Caco-2 (cell line): ENCODE results near the gene ARHGEF12. TPM values are rescaled to one million over a fixed set of nuclear protein-coding genes. Genes with fewer than 3 reads are reported as not detected.
A peak's percentile ranks its signal among the peaks of the same experiment; 100 is the strongest.

Experiments used
- BruUV-seq: library from RNA; stranded (reverse); fragments of 400-500 nt; replicated peaks from 2 replicates; lab custom pipeline; 2021; lab: Mats Ljungman, UMichigan
- CTCF ChIA-PET: fragments of 300-600 bp; sonication (Branson Sonifier 250); formaldehyde crosslinking; loops from one replicate; lab custom pipeline; 2022; ENCODE audit warnings: antibody characterized with exemption; lab: Charles Lee
- POLR2A ChIA-PET: fragments of 300-600 bp; sonication (Branson Sonifier 250); formaldehyde crosslinking; loops from one replicate; lab custom pipeline; 2022; ENCODE audit warnings: antibody characterized with exemption; lab: Charles Lee
- DNase-seq, 2 experiments: peaks; one replicate each; pipeline versions ENCODE4 v3.0.0 to v3.0.0-alpha.2; 2020 to 2022
- H3K27me3 ChIP-seq: replicated peaks from 2 replicates; pipeline ENCODE4 v1.6.0; 2011; ENCODE audit warnings: low read length; ENCODE audit not compliant: control insufficient read depth, insufficient read depth
- H3K36me3 ChIP-seq: 2 replicates; pipeline ENCODE4 v1.5.1; 2011; ENCODE audit warnings: low read length; ENCODE audit not compliant: control insufficient read depth, insufficient read depth
- H3K4me1 ChIP-seq: fragments of 250-450 bp; sonication (Bioruptor Pico); 2 replicates; pipeline ENCODE4 v1.5.1; 2020; ENCODE audit warnings: mild to moderate bottlenecking
- H3K4me3 ChIP-seq: 2 replicates; pipeline ENCODE4 v1.5.1; 2011; ENCODE audit warnings: low read depth, mild to moderate bottlenecking, control low read depth, low read length
- H3K9me3 ChIP-seq: fragments of 250-450 bp; sonication (Bioruptor Pico); 2 replicates; pipeline ENCODE4 v1.5.1; 2020; ENCODE audit warnings: mild to moderate bottlenecking, moderate library complexity
- H3K27ac Mint-ChIP-seq: one replicate; pipeline ENCODE4 v1.8.0; 2022; ENCODE audit warnings: mixed read lengths; ENCODE audit not compliant: unreplicated experiment
- H3K27me3 Mint-ChIP-seq: one replicate; pipeline ENCODE4 v1.8.0; 2022; ENCODE audit warnings: mixed read lengths; ENCODE audit not compliant: insufficient read depth, unreplicated experiment
- H3K36me3 Mint-ChIP-seq: one replicate; pipeline ENCODE4 v1.8.0; 2022; ENCODE audit warnings: mild to moderate bottlenecking, mixed read lengths; ENCODE audit not compliant: insufficient read depth, unreplicated experiment
- H3K4me1 Mint-ChIP-seq: one replicate; pipeline ENCODE4 v1.8.0; 2022; ENCODE audit warnings: low read depth, mixed read lengths; ENCODE audit not compliant: unreplicated experiment
- H3K4me3 Mint-ChIP-seq: one replicate; pipeline ENCODE4 v1.8.0; 2022; ENCODE audit warnings: mild to moderate bottlenecking, moderate library complexity, mixed read lengths; ENCODE audit not compliant: unreplicated experiment
- H3K9me3 Mint-ChIP-seq: one replicate; pipeline ENCODE4 v1.8.0; 2022; ENCODE audit warnings: mixed read lengths; ENCODE audit not compliant: unreplicated experiment
- intact Hi-C: fragments of 100-400 bp; cut with micrococcal nuclease; formaldehyde crosslinking; loops from one replicate; pipeline ENCODE4 v1.10.0; 2022; ENCODE audit not compliant: unreplicated experiment
- total RNA-seq: library from RNA; stranded (reverse); gene quantifications from 2 replicates; pipeline ENCODE4 v1.2.3, GENCODE V29; 2022
- TF ChIP-seq, protein P1 (sequence below), 2 experiments: fragments of 200-600 bp in 1 of 2; IDR thresholded peaks; 1 replicate in 1 of 2; 2 replicates in 1 of 2; pipeline versions ENCODE4 v1.5.1 to v1.8.0; 2011 to 2022; ENCODE audit warnings: antibody characterized with exemption in 1 of 2, control low read depth in 1 of 2, inconsistent platforms in 1 of 2, low read depth in 1 of 2, low read length in 1 of 2, mild to moderate bottlenecking in 1 of 2, moderate library complexity in 1 of 2; ENCODE audit not compliant: insufficient read depth in 1 of 2, severe bottlenecking in 1 of 2, unreplicated experiment in 1 of 2

Gene ARHGEF12
- total RNA-seq, 1 experiment from 2014 or later = 89.3 TPM

DNA sequence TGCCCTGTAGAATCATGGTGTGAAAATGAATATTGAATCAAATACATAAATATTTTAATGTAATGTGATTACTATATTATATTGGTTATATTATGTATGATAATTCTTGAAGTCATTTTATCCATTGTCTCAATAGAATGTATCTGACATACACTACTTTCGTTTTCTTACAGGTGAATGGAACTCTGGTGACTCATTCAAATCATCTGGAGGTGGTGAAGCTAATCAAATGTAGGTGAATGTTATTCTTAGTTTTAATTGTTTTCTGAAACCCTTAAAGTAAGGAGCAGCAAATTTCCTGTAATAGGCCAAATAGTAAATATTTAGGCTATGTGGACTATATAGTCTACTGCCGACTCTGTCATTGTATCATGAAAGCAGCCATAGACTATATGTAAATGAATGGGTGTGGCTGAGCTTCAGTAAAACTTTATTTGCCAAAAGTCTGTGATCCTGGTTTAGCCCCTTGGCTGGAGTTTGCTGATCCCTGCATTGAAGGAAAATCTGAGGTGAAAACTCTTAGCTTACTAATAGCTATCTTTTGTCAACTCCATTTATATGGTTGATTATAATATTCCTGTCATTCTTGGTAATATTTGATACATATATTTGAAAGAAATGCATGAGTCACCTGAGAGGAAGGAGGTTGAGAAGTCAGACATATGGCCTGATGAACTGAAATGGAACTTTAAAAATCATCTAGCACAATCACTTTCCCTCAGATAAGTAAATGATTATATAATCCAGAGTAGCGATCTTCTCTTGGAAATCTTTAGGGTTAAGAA is 88.2 kb downstream of the ARHGEF12 start:
- Mint-ChIP-seq H3K27ac (no peak overlapping the region), H3K4me3 (no peak overlapping the region), H3K9me3 (no peaks in the 10 kb centered on the region), H3K27me3 (no peaks in the 10 kb centered on the region), H3K36me3 (peaks cover 19% of the 10 kb centered on the region), H3K4me1 (no peaks in the 10 kb centered on the region)
- Histone ChIP-seq H3K27me3 (no peaks in the 10 kb centered on the region), H3K4me3 (no peak overlapping the region), H3K4me1 (peaks cover 9% of the 10 kb centered on the region; the same call in 1 of the 2 replicates), H3K9me3 (no peaks in the 10 kb centered on the region), H3K36me3 (0 out of 2 replicates have a peak, but pooled peaks cover 3% of the 10 kb centered on the region)
- BruUV-seq = no TSS peak
- intact Hi-C loops = loop anchor here (5.0 kb wide), 1 partner anchor 87 kb away; the partner anchor contains the start of gene ARHGEF12
- DNase-seq = no peak
- TF ChIP-seq, protein P1, sequence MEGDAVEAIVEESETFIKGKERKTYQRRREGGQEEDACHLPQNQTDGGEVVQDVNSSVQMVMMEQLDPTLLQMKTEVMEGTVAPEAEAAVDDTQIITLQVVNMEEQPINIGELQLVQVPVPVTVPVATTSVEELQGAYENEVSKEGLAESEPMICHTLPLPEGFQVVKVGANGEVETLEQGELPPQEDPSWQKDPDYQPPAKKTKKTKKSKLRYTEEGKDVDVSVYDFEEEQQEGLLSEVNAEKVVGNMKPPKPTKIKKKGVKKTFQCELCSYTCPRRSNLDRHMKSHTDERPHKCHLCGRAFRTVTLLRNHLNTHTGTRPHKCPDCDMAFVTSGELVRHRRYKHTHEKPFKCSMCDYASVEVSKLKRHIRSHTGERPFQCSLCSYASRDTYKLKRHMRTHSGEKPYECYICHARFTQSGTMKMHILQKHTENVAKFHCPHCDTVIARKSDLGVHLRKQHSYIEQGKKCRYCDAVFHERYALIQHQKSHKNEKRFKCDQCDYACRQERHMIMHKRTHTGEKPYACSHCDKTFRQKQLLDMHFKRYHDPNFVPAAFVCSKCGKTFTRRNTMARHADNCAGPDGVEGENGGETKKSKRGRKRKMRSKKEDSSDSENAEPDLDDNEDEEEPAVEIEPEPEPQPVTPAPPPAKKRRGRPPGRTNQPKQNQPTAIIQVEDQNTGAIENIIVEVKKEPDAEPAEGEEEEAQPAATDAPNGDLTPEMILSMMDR (IDR thresholded peaks at IDR 0.05; ENCODE audit: insufficient read depth in 1 of 2, low read depth in 1 of 2, low read length in 1 of 2, severe bottlenecking in 1 of 2, unreplicated experiment in 1 of 2) = no peak
- CTCF ChIA-PET = interaction anchor here (0.7 to 1.0 kb wide), 2 partner anchors 184 to 204 kb away, joined by 3 read pairs; no protein-coding TSS in a partner anchor
- POLR2A ChIA-PET = no interaction called here

DNA sequence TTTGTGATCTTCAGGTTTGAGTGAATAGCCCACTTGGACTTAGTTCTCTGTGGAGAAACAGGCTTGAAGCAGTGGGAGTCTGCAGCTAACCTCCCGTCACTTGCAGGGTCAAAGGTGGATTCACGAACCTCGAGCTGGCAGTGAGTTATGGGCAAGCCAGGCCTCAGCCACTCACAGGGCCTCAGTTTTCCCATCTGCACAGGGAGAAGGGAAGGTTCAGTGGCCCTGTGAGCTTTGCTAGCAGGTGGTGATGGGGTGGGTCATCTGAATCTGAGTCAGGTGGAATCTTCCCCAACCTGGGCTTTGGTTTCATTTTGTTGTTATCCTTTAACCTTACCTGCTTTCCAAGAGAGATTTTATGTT is 88.7 kb downstream of the ARHGEF12 start:
- Histone ChIP-seq H3K4me3 (no peak overlapping the region), H3K9me3 (no peaks in the 10 kb centered on the region), H3K36me3 (0 out of 2 replicates have a peak, but pooled peaks cover 3% of the 10 kb centered on the region), H3K27me3 (no peaks in the 10 kb centered on the region), H3K4me1 (peaks cover 9% of the 10 kb centered on the region; the same call in 1 of the 2 replicates)
- Mint-ChIP-seq H3K9me3 (no peaks in the 10 kb centered on the region), H3K4me1 (no peaks in the 10 kb centered on the region), H3K27ac (no peak overlapping the region), H3K36me3 (peaks cover 19% of the 10 kb centered on the region), H3K4me3 (no peak overlapping the region), H3K27me3 (no peaks in the 10 kb centered on the region)
- POLR2A ChIA-PET = no interaction called here
- peak in 1 of 2 experiments; percentile 46 for DNase-seq
- BruUV-seq = no TSS peak
- CTCF ChIA-PET = interaction anchor here (0.7 to 1.0 kb wide), 2 partner anchors 184 to 205 kb away, joined by 3 read pairs; no protein-coding TSS in a partner anchor
- intact Hi-C loops = loop anchor here (5.0 kb wide), 1 partner anchor 88 kb away; the partner anchor contains the start of gene ARHGEF12
- TF ChIP-seq, protein P1 (IDR thresholded peaks at IDR 0.05; ENCODE audit: insufficient read depth in 1 of 2, low read depth in 1 of 2, low read length in 1 of 2, severe bottlenecking in 1 of 2, unreplicated experiment in 1 of 2) = no peak

DNA sequence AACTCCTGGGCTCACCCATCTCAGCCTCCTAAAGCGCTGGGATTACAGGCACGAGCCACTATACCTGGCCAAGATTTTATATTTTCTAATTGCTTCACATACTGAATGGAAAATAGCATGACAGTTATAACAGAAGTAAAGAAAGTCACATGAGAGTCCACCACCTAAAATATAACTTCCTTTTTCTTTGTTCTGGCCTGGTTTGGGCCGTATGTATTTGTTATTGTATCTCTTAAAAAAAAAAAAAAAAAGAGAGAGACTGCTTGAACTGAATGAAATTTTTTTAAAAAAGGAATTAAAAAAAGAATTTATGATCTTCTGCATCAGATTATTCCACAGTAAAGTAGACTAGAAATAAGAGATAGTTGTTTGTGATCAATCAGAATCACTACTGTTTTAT is 89.3 kb downstream of the ARHGEF12 start:
- no peak overlapping the region for H3K27ac Mint-ChIP-seq
- ChIA-PET POLR2A (no interaction called here), CTCF (no interaction called here)
- H3K9me3 Mint-ChIP-seq = no peaks in the 10 kb centered on the region
- TF ChIP-seq, protein P1 (IDR thresholded peaks at IDR 0.05; ENCODE audit: insufficient read depth in 1 of 2, low read depth in 1 of 2, low read length in 1 of 2, severe bottlenecking in 1 of 2, unreplicated experiment in 1 of 2) = no peak
- no peaks in the 10 kb centered on the region for H3K4me1 Mint-ChIP-seq
- no peak for DNase-seq
- H3K9me3 ChIP-seq = no peaks in the 10 kb centered on the region
- H3K27me3 Mint-ChIP-seq = no peaks in the 10 kb centered on the region
- H3K4me3 ChIP-seq = no peak overlapping the region
- H3K36me3 ChIP-seq = 0 out of 2 replicates have a peak, but pooled peaks cover 3% of the 10 kb centered on the region
- intact Hi-C loops = no loop called here
- no peaks in the 10 kb centered on the region for H3K27me3 ChIP-seq
- no TSS peak for BruUV-seq
- peaks cover 19% of the 10 kb centered on the region for H3K36me3 Mint-ChIP-seq
- H3K4me3 Mint-ChIP-seq = no peak overlapping the region
- peaks cover 9% of the 10 kb centered on the region; the same call in 1 of the 2 replicates for H3K4me1 ChIP-seq
